Measurements from ENCODE around the gene MIPEP.
"Not testable (repeated sequence)": the region's sequence is repeated elsewhere in the genome, so short reads cannot be mapped to it uniquely, and the experiment has no call there.

Gene MIPEP

DNA sequence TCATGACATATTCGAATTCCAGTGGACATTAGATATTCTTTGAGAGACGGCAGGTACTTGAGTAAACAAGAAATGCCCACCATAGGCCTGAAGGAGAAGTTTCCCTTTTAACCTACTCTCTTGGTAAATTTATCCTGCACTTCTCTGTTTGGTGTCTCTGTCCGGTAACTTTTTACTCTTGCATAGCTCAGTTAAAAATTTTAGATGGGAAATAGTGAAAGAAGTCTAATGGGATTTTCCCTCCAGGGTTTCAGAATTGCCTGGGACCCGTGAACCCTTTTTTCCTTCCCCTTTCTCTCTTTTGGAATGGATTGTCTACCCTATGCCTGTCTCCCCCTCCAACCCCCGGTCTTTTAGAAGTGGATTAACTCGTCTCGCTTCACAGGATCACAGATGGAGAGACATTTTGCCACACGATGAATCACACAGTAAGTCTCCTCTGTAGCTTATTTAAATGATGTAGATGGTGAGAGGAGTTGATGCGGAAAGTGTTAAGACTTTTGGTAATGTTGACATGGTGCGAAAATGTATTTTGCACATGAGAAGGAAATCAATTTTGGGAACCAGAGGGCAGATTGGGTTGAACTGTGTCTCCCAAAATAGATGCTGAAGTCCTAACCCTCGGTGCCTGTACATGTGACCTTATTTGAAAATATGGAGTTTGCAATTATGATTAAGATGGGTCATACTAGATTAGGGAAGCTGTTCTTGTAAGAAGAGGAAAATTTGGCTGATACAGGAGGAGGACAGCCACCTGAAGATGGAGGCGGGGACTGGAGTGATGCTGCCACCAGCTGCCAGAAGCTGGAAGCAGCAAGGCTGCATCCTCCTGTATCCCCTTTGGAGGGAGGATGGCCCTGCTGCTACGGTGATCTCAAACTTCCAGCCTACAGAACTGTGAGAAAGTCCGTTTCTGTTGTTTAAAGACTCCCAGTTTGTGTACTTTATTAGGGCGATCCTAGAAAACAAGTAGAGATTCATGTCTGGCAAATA is 711 bp upstream of the MIPEP start:
- DNase-seq (ENCODE audit: low read depth), result no peak

DNA sequence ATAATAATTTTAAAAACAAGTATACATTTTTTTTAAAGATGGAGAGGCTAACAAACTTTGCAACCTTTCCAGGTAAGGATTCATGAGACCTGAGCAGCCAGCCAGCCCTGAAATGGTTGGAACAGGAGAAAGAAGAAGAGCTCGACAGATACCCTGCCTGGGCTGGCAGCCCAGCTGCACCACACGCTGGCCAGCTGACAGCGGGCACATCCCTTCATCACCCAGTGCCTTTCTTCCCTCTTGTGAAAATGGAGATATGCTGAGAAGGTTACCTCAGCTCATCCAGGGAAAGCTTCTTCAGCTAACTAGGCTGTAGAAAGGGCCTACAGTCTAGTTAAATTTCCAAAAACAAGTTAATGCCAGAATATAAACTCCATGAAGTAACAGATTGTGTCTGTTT is 4.8 kb downstream of the MIPEP start:
- DNase-seq (ENCODE audit: low read depth), result not testable (repeated sequence)

DNA sequence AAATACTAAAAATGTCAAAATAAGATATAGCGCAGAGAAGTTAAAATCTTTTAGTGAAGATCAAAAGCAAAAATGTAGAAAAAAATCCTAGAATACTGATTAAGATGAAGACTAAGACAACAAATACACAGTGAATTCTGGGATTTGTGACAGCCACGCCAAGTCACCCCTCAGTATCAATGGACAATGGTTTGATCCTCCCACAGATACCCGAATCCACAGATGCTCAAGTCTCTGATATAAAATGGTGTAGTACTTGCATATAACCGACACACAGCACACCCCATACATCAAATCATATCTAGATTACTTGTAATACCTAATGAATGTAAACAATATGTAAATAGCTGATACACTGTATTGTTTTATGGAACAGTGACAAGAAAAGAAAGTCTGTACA is 5.9 kb downstream of the MIPEP start:
- DNase-seq (ENCODE audit: low read depth), result no peak

DNA sequence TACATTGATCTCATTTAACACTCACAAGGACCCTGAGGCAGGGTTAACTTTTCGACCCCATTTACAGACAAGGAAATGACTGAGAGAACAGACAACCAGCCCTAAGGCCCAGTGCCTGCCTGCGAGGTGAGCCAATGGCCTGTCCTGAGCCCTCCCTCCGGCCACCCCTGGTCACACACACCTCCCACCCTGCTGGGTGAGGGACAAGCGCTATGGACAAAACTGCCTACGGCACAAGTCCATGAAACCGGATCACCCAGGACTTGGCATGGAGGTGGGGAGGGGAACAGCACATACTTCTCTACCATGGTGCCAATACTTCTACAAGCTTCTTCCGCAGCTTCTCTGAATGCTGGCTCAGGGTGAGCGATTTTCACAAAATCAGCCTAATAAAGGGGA is 7.8 kb downstream of the MIPEP start:
- DNase-seq (ENCODE audit: low read depth), result not testable (repeated sequence)

DNA sequence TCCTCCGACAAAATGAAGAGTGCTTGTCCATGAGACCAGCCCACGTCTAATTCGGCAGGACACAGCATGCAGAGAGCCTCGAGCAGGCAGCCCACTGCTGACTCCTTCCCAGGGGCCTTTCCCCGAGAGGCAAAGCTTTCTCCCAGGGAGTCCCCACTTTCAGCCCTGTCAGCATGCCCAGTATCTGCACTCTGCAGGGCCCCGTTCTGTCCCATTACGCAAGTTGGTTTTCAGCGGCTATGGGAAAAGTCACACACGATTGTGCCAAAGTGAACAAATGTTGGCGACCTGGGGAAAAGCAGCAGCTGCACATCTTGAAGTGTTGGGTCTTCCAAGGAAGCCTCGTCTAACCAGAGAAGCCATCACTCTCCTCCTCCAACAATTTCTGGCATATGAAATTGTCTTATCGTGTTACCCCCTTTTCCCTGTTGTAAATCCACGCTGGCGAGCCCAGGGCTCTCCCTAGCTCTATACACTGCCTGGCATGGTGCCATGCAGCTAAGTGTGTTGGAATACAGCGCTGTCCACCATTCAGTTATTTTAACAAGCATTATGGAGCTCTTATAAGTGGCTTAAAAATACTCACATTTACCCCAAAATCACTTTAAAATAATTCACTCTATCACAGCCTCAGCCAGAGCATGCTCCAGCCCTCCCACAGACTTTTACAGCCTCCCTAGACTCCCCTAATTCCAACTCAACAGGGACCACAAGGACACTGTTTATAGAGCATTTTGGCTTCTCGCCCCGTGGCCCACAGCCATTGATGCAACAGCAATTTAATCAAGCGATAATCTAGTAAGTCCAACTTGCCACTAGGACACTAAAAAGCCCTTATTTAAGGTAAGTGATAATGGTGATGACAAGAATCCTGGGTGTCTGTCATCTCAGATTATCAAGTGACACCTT is 8.5 kb downstream of the MIPEP start:
- DNase-seq (ENCODE audit: low read depth), result not testable (repeated sequence)

DNA sequence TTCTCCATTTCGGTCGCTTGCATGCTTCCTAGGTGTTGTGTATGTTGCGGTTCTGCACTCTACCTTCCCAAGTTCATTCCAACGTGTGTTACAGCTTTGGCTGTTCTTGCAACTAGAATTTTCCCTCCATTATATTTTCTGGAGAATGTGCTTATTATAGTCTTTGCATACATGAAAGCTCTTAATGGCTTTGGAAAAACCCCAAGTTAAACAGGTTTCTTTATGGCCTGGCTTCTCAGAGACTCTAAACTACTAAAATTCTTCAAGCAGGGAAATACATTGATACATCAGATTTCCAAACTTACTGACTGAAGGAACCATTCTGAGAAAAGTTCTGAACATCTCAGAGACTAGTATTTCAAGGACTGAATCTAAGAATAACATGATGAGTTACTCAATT is 11.9 kb downstream of the MIPEP start:
- DNase-seq (ENCODE audit: low read depth), result no peak

DNA sequence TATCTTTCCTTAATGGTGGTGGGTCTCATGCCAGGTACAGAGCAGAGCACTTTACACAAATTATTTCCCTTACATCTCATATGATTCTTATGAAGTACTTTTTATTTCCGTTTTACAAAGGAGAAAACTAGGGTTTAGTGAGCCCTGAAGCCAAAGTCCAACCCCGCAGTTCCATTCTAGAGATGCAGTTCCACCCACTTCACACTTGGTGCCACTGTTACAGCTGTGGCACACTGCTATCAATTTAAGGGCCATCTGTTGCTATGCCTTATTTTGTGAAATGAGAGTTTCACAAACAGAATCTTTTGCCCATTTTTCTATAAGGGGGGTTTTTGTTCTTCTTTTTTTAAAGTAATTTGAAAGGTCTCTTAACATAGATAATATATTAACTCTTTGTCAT is 12.9 kb downstream of the MIPEP start:
- DNase-seq (ENCODE audit: low read depth), result no peak

DNA sequence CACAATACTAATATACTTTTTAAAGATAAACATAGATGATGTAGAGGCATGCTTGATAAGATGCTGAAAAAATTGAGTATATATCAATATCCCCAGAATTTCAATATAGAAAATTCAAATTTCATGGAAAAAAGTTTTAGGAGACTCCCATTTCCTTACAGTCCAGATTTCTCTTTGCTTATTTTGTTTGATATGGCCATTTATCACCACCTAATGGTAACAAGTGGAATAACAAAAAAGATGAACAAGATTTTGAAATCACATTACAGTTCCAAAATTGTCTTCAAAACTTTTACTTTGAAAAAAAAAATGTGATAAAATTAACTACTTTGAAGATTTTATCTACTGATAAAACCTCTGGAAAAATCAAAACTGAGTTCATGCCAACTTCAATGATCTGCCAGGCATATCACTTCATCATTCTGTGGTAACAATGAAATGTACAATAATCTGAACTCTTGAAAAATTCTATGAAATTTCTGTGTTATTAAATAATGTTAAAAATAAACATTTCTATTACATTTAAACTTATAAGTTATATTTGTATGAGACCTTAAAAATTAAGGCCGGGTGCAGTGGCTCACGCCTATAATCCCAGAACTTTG is 17.5 kb downstream of the MIPEP start:
- DNase-seq (ENCODE audit: low read depth), result no peak

DNA sequence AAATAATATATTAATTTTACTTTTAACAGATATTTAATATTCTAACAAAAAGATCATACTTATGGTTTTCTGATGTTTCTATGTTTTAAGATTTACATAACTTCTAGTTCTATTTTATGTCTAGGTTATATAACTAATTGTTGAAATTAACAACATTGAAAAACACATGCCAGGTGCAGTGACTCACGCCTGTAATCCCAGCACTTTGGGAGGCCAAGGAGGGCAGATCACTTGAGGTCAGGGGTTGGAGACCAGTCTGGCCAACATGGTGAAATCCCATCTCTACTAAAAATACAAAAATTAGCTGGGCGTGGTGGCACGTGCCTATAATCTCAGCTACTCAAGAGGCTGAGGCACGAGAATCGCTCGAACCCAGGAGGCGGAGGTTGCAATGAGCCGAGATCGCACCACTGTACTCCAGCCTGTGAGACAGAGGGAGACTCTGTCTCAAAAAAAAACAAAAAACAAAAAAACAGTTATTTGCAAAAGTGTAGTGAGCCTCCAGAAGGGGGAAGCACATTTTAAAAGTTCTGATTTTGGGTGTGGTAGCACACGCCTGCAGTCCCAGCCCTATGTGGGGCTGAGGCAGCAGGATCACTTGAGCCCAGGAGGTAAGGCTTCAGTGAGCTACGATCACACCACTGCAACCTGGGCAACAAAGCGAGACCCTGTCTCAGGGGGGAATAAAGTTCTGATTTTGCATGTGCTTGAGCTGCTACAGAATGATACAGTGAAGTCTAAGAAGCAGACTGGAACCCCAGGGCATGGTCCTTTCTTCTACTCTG is 18.7 kb downstream of the MIPEP start:
- no peak for DNase-seq (ENCODE audit: low read depth)

DNA sequence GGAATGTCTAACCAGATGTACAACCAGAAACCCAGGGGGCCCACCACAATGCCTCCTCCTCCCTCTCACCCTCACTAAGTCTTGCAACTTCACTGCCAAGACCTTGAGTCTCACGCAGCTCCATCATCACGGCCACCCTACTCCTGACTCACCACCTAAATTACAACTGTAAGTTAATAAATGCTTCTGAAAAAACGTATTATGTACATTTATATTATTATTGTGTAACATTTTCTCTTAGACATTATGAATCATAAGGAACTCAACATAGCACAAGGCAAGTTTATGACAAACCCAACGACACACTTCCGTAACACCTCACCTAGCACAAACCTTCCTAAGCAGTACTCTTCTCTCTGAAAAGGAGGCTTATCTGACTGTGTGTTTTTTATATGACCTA is 20.7 kb downstream of the MIPEP start:
- no peak for DNase-seq (ENCODE audit: low read depth)

DNA sequence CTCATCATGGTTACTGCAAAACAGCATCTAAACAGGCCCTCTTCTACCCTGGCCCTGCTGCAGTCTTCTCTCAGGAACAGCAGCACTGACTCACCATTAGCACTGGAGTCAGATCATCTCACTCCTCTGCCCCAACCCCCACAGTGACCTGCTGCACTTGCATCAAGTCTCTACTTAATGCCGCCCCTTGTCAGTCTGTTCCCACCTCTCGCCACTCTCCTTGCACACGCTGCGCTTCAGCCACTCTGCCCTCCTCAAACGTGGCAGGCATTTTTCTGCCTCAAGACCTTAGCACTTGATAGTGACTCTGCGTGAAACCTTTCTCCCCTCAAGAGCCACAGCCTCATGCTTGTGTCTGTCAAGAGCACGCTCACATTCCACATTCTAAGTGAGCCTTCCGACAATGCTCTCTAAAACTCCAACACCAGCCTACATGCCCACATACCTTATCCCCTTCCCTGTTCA is 22.1 kb downstream of the MIPEP start:
- DNase-seq (ENCODE audit: low read depth), result no peak

DNA sequence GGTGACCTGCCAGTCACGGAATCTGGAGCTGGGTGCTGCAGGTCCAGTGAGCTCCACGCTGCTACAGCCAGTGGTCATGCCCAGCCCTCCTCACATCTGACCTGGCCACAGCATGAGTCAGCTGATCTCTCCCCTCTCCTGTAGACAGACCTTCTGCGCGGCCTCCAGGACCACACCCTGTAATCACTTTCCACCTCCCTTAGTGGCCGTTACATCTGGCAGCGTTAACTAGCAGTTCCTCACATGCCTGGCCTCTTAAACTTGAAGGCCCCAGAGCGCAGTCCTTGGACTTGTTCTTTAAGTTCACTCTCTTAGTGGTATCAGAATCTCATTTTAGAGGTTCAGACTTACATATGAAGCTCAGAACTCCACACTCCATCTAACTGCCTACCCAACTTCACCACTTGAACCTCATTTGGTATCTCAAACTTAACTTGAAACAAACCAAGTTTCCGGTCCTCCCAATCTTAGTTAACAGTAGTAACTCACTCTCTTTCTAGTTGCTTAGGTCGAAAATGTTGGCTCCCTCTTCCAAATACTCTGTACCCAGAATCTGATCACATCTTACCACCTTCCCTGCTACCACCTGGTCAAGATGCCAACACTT is 22.7 kb downstream of the MIPEP start:
- no peak for DNase-seq (ENCODE audit: low read depth)

DNA sequence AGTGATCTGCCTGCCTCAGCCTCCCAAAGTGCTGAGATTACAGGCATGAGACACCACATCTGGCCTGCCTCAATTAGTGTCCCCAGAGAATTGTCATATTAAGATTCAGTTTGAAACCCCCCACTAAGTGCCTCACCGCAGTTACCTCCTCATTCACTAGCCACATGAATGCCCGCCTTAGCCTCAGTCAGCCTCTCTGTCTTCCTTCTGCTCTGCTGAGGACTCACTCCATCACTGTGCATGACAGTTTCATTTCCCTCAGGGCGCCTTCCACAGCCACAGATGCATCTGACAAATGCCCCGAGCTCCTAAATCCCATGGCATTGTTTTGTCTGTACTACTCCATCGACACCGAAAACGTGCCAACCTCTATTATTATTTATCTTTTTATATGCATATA is 23.3 kb downstream of the MIPEP start:
- no peak for DNase-seq (ENCODE audit: low read depth)

DNA sequence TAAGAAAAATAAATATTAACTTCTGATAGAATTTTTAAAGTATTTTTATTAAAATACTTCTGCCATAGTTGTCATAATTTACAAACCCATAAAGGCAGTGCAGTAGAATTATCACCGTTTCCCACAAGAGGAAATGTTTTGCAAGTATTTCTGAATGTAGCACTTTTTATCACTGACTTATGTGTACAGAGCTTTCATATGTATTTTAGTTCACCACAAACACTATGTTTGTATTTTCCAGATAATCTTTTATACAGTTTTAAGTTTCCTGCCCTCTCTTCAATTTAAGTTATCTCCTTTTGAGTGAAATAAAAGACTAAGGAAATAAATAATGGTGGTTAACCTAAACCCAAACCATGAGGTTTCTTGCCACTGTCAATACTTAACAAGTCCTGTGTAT is 24.2 kb downstream of the MIPEP start:
- no peak for DNase-seq (ENCODE audit: low read depth)

DNA sequence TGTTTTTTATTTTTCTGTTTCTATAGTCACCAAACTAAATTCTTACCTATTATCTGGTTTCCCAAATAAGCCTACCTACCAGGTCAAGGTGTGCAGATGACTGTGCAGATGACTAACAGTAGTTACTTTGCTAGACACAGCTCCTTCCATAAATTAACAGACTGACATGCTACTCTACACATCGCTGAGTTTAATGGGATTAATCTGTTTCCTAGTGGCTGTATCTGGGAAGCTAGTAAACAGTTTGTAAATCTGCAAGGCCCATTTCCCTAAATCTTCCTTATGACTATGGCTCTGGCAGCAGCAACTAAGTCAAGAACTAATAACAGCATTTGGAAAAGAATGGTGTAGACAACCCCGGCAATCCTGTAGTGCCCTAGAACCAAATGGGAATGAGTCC is 27.9 kb downstream of the MIPEP start:
- DNase-seq (ENCODE audit: low read depth), result no peak

DNA sequence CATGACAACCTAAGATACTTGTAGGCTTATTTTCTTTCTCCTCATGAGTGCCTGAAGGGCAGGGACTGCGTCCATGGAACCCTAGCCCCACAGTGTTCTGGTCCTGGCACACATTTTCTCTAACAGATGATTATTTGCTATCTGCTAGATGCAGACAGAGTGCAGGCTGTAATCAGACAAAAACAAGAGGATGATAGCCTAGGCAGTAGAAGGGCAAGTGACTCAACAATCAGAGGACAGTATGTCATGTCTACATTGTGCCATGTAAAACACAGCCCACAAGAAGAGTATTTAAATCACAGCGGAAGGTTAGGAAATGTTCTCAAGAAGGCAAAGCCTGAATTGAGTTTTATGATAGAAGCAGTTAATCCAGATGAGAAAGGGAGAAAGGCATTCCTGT is 29.3 kb downstream of the MIPEP start:
- no peak for DNase-seq (ENCODE audit: low read depth)

DNA sequence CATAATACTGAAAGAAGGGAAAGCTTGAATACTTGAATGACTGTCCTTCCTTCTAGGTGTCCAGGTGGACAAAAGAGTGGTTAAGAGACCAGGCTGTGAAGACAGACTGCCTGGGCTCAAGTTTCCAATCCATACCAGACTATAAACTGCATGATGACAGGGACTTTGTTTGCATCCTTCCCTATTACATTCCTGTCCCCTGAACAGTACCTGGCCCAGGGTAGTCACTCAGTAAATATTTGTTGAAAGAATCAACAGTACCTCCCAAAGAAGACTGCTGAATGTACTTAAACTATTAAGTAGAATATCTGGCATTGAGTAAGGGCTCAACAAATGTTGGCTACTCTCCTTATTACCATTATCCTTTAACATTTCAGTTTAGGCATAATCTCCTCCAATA is 29.7 kb downstream of the MIPEP start:
- DNase-seq (ENCODE audit: low read depth), result no peak

DNA sequence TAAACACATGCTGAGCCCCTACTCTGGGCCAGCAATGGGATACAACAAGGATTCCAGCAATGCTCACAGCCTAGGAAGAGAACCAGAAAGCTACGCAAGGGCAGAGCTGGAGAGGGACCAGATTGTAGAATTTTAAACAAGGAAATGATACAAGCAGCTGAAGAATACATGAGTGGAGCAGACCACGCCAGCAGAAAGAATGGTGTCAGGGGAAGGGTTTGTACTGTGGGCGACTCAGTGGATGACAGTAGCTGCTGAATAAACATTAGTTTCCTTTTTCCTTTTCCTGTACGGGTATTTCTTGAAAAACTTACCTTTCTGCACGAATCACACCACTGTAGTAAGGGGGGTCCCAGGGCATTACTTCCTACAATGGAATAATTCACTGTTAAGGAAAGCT is 30.7 kb downstream of the MIPEP start:
- DNase-seq (ENCODE audit: low read depth), result no peak

DNA sequence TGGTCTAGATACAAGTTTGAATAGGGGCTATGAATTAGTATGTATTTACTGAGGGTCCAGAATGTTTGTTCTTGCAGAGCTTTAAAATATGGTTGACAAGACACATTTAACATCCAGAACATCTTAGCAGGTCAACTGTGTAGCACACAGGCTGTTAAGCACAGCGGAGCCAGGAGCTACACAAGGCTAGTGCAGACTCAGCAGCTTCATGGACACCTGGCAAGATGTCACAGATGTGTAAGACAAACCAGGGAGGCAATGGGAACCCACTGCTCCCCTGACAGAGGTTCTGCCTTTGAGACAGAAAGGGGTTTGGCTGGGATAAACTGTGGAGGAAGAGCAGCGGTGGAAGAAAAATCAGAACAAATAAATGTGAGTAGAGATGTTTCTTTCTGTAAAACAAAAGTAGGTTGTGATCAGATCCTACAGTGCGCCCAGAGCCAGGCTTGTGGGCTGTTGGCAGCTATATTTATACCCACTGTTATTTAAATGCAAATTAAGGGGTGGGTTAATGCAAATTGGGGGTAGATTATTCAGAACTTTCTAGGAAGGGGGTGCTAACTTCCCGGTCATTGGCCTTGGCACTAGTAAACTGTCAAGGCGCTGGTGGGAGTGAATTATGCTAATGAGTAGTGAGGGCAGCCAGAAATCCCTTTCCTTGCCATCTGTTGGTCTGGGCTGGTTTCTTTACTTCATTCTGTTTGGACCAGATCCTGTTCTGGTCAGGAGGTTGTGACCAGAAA is 33.0 kb downstream of the MIPEP start:
- DNase-seq (ENCODE audit: low read depth), result no peak

DNA sequence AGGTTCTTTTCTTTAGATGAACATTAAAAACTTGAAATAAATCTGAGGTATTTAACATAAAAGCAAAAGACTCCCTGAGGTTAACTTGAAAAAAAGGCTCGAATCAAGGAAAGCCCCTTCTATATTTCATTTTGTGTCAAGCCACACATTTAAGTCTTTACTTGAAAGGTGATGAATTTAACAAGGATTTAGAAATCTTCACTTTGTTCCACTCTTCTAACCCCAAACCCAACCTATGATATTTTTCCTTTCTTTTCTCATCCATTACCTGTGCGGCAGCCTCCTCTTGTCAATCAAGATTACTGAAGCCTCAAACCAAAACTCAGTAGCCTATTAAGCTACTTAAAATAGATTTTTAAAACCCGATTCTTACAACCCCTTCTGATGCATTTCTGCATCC is 33.8 kb downstream of the MIPEP start:
- DNase-seq (ENCODE audit: low read depth), result no peak
